ENCODE data around the gene HOXB6.

Gene HOXB6

GRCh38 chr17:48604770-48605329 is at the start of gene HOXB6:
TSS of gene HOXB6 (minus strand) at chr17:48604986. CDS start at chr17:48598150, 6,836 bp downstream.
- H3K4me3 ChIP-seq (ENCODE audit: low read length), result peak within 1 kb of the TSS; percentile 89
- TF ChIP-seq, protein P1, sequence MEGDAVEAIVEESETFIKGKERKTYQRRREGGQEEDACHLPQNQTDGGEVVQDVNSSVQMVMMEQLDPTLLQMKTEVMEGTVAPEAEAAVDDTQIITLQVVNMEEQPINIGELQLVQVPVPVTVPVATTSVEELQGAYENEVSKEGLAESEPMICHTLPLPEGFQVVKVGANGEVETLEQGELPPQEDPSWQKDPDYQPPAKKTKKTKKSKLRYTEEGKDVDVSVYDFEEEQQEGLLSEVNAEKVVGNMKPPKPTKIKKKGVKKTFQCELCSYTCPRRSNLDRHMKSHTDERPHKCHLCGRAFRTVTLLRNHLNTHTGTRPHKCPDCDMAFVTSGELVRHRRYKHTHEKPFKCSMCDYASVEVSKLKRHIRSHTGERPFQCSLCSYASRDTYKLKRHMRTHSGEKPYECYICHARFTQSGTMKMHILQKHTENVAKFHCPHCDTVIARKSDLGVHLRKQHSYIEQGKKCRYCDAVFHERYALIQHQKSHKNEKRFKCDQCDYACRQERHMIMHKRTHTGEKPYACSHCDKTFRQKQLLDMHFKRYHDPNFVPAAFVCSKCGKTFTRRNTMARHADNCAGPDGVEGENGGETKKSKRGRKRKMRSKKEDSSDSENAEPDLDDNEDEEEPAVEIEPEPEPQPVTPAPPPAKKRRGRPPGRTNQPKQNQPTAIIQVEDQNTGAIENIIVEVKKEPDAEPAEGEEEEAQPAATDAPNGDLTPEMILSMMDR (conservative IDR thresholded peaks at IDR 0.05; ENCODE audit: low read length), result 0 out of 2 replicates have a peak, but pooled peaks have one; percentile 9
- peak; percentile 78 for DNase-seq (ENCODE audit: low read depth)

DNA sequence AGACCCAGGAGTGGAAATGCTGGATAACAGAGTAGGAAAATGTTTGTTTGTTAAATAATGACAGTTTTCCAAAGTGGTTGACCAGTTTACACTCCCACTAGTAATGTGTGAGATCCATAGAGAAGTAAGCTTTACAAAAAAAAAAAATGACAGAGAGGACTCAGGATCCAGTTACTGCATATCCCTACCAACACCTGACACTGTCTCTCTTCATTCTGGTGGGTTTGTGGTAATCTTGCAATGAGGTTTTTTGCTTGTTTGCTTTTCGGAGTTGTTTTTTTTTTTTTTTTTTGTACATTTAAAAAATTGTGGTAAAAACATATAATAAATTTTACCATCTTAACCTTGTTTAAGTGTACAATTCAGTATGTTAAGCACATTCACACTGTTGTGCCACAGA is 45.0 kb upstream of the HOXB6 start:
- TF ChIP-seq, protein P1 (conservative IDR thresholded peaks at IDR 0.05; ENCODE audit: low read length), result no peak
- no peak overlapping the region for H3K4me3 ChIP-seq (ENCODE audit: low read length)
- DNase-seq (ENCODE audit: low read depth), result no peak

DNA sequence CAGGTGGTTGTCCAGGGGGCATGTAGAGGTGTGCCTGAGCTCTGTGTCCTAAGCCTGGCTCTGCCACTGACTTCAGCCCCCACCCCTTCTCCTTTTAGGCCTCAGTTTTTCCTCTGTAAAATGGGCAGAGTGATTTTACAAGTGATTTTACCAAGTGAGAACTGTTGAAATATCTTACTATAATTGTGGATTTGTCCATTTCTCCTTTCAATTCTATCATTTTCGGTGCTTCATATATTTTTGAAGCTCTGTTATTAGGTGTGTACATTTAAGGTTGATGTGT is 43.1 kb upstream of the HOXB6 start:
- TF ChIP-seq, protein P1 (conservative IDR thresholded peaks at IDR 0.05; ENCODE audit: low read length), result no peak
- H3K4me3 ChIP-seq (ENCODE audit: low read length), result peak overlapping the region; percentile 67
- DNase-seq (ENCODE audit: low read depth), result no peak

GRCh38 chr17:48647103-48647962 is 42.5 kb upstream of the HOXB6 start:
- TF ChIP-seq, protein P1 (conservative IDR thresholded peaks at IDR 0.05; ENCODE audit: low read length), result no peak
- peak overlapping the region; percentile 67 for H3K4me3 ChIP-seq (ENCODE audit: low read length)
- DNase-seq (ENCODE audit: low read depth), result peak; percentile 18

DNA sequence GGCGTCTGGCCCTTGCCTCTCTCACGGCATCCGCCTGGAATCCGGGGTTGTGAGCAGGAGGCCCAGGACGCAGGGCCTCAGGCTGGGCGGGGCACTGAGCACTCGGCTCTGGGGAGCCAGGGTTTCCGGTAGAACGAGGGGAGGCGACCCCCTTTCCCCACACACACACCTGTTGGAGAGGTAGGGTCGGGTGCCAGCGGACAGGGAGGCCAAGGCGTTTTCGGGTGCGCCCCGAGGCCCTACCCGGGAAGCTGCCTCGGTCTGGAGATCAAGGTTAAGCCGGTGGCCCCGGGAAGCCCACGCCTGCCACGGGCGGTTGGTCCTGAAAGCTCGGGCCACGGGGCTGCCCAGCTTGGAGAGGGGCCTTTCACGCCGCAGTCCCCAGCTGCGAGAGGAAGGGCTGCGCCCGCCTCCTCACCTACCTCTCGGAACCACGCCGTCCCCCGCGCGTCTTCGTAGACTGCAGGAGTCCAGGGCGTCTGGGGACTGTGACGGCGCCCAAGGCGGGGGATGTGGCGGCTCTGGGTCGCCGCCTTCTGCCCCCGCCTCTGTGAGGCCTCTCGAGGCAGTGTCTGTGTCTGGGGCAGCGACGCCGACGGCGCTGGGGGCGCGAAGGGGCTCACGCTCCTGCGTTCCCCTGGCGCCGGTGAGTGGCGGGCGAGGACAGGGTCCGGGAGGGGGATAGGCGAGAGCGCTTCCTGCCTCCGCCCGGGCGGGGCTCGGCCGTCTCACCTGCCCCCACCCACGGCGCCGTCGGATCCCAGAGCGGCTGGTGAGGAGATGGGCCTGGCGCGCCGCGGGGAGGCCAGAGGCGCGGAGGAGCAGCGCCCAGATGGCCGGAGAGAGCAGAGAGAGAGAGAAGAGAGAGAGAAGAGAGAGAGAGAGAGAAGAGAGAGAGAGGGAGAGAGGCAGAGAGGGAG is 41.7 kb upstream of the HOXB6 start:
- TF ChIP-seq, protein P1 (conservative IDR thresholded peaks at IDR 0.05; ENCODE audit: low read length), result no peak
- DNase-seq (ENCODE audit: low read depth), result peak; percentile 49

GRCh38 chr17:48645639-48646182 is 40.9 kb upstream of the HOXB6 start:
- no peak for DNase-seq (ENCODE audit: low read depth)
- peak overlapping the region; percentile 67 for H3K4me3 ChIP-seq (ENCODE audit: low read length)
- TF ChIP-seq, protein P1 (conservative IDR thresholded peaks at IDR 0.05; ENCODE audit: low read length), result no peak

More for the DNA sequence above, 41.7 kb upstream of the HOXB6 start:
- H3K4me3 ChIP-seq (ENCODE audit: low read length), result peak overlapping the region; percentile 67

All from AG10803 (cell line).